Mesenchymal stem cell (in vitro differentiated cells and primary cell): Measurements from ENCODE around the gene TNF.
A peak's percentile ranks its signal among the peaks of the same experiment; 100 is the strongest.

ENCODE experiments used
- DNase-seq: peaks from one replicate; pipeline ENCODE4 v3.0.0-alpha.2; 2013
- H2AFZ ChIP-seq: one replicate; pipeline ENCODE4 v1.6.1; 2013; ENCODE audit warnings: low read depth, mild to moderate bottlenecking, control low read depth, inconsistent platforms, low read length, moderate library complexity
- H2AK5ac ChIP-seq: 2 replicates; pipeline ENCODE4 v1.6.1; 2013; ENCODE audit warnings: low read length, moderate library complexity, mild to moderate bottlenecking, inconsistent platforms; ENCODE audit not compliant: severe bottlenecking
- H2BK120ac ChIP-seq: one replicate; pipeline ENCODE4 v1.6.1; 2013; ENCODE audit warnings: low read depth, mild to moderate bottlenecking, inconsistent platforms, low read length, moderate library complexity
- H2BK12ac ChIP-seq, 2 experiments: one replicate each; pipeline ENCODE4 v1.6.1; 2013; ENCODE audit warnings: inconsistent platforms in 2 of 2, low read length in 2 of 2, mild to moderate bottlenecking in 2 of 2, moderate library complexity in 2 of 2, control low read depth in 1 of 2
- H2BK15ac ChIP-seq: one replicate; pipeline ENCODE4 v1.6.1; 2013; ENCODE audit warnings: mild to moderate bottlenecking, low read depth, inconsistent platforms; ENCODE audit not compliant: poor library complexity, severe bottlenecking
- H2BK5ac ChIP-seq: 2 replicates; pipeline ENCODE4 v1.6.1; 2013; ENCODE audit warnings: low read depth, mild to moderate bottlenecking, low read length, control low read depth, inconsistent platforms; ENCODE audit not compliant: poor library complexity, severe bottlenecking
- H3K14ac ChIP-seq, 2 experiments: one replicate each; pipeline ENCODE4 v1.6.1; 2013; ENCODE audit warnings: inconsistent platforms in 2 of 2, low read length in 2 of 2, control low read depth in 1 of 2, mild to moderate bottlenecking in 1 of 2, moderate library complexity in 1 of 2
- H3K18ac ChIP-seq, 2 experiments: one replicate each; pipeline ENCODE4 v1.6.1; 2013; ENCODE audit warnings: inconsistent platforms in 2 of 2, low read length in 2 of 2, control low read depth in 1 of 2, low read depth in 1 of 2, mild to moderate bottlenecking in 1 of 2
- H3K23ac ChIP-seq, 2 experiments: one replicate each; pipeline ENCODE4 v1.6.1; 2013; ENCODE audit warnings: inconsistent platforms in 2 of 2, low read length in 2 of 2, mild to moderate bottlenecking in 2 of 2, moderate library complexity in 2 of 2, control low read depth in 1 of 2
- H3K27ac ChIP-seq: 2 replicates; pipeline ENCODE4 v1.5.1; 2013; ENCODE audit warnings: mild to moderate bottlenecking, moderate library complexity, low read length, control low read depth, inconsistent platforms; ENCODE audit not compliant: poor library complexity, severe bottlenecking
- H3K27me3 ChIP-seq, 2 experiments: 2 replicates each; pipeline versions ENCODE4 v1.6.1 to v1.7.0; 2013; ENCODE audit warnings: low read length in 2 of 2, mild to moderate bottlenecking in 2 of 2, moderate library complexity in 2 of 2, control low read depth in 1 of 2, inconsistent platforms in 1 of 2; ENCODE audit not compliant: control insufficient read depth in 1 of 2, insufficient read depth in 1 of 2
- H3K36me3 ChIP-seq, 2 experiments: 2 replicates each; pipeline versions ENCODE4 v1.6.1 to v1.7.0; 2013; ENCODE audit warnings: low read length in 2 of 2, control low read depth in 1 of 2, inconsistent platforms in 1 of 2, low read depth in 1 of 2, mild to moderate bottlenecking in 1 of 2; ENCODE audit not compliant: insufficient read depth in 2 of 2, control insufficient read depth in 1 of 2
- H3K4ac ChIP-seq, 2 experiments: one replicate each; pipeline ENCODE4 v1.6.1; 2013; ENCODE audit warnings: inconsistent platforms in 2 of 2, low read length in 2 of 2, mild to moderate bottlenecking in 2 of 2, moderate library complexity in 2 of 2, control low read depth in 1 of 2, low read depth in 1 of 2
- H3K4me1 ChIP-seq: 2 replicates; pipeline ENCODE4 v1.6.1; 2013; ENCODE audit warnings: low read depth, low read length, control low read depth; ENCODE audit not compliant: control insufficient read depth, insufficient read depth
- H3K4me2 ChIP-seq: 2 replicates; pipeline ENCODE4 v1.6.1; 2013; ENCODE audit warnings: low read length, mild to moderate bottlenecking, inconsistent platforms; ENCODE audit not compliant: poor library complexity, severe bottlenecking
- H3K4me3 ChIP-seq, 2 experiments: 2 replicates each; pipeline versions ENCODE4 v1.5.1 to v1.7.0; 2013; ENCODE audit warnings: low read length in 2 of 2, mild to moderate bottlenecking in 2 of 2, control low read depth in 1 of 2, low read depth in 1 of 2; ENCODE audit not compliant: insufficient read depth in 1 of 2
- H3K79me1 ChIP-seq: replicated peaks from 2 replicates; pipeline ENCODE4 v1.6.1; 2013; ENCODE audit warnings: mild to moderate bottlenecking, control low read depth, low read length, inconsistent platforms; ENCODE audit not compliant: poor library complexity, severe bottlenecking
- H3K9ac ChIP-seq: 2 replicates; pipeline ENCODE4 v1.7.0; 2013; ENCODE audit warnings: mild to moderate bottlenecking, low read length, moderate library complexity
- H3K9me3 ChIP-seq: 2 replicates; pipeline ENCODE4 v1.7.0; 2013; ENCODE audit warnings: mild to moderate bottlenecking, low read length; ENCODE audit not compliant: control insufficient read depth
- H4K8ac ChIP-seq: one replicate; pipeline ENCODE4 v1.6.1; 2013; ENCODE audit warnings: inconsistent platforms, mild to moderate bottlenecking, low read length, moderate library complexity
- H4K91ac ChIP-seq: one replicate; pipeline ENCODE4 v1.6.1; 2013; ENCODE audit warnings: mild to moderate bottlenecking, low read length, inconsistent platforms
- WGBS: methylation state at CpG from one replicate; pipeline ENCODE4 v1.1.7; 2013; ENCODE audit warnings: mixed read lengths; 5-methylcytosine and 5-hydroxymethylcytosine counted together

The TNF gene

DNA sequence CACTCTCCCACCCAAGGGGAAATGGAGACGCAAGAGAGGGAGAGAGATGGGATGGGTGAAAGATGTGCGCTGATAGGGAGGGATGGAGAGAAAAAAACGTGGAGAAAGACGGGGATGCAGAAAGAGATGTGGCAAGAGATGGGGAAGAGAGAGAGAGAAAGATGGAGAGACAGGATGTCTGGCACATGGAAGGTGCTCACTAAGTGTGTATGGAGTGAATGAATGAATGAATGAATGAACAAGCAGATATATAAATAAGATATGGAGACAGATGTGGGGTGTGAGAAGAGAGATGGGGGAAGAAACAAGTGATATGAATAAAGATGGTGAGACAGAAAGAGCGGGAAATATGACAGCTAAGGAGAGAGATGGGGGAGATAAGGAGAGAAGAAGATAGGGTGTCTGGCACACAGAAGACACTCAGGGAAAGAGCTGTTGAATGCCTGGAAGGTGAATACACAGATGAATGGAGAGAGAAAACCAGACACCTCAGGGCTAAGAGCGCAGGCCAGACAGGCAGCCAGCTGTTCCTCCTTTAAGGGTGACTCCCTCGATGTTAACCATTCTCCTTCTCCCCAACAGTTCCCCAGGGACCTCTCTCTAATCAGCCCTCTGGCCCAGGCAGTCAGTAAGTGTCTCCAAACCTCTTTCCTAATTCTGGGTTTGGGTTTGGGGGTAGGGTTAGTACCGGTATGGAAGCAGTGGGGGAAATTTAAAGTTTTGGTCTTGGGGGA is 754 bp downstream of the TNF start:
- Histone ChIP-seq H3K4me1 (peaks cover 9% of the 10 kb centered on the region), H3K27ac (no peak overlapping the region), H3K14ac (no peak overlapping the region), H2AK5ac (no peak overlapping the region), H2BK12ac (no peak overlapping the region), H4K91ac (no peak overlapping the region), H4K8ac (no peak overlapping the region), H2BK120ac (no peak overlapping the region), H3K9ac (peak overlapping the region; percentile 61), H3K4me2 (no peak overlapping the region), H2BK5ac (no peak overlapping the region), H3K23ac (no peak overlapping the region), H3K79me1 (peaks cover 2% of the 10 kb centered on the region), H3K18ac (no peak overlapping the region), H3K27me3 (peaks cover 0 to 10% of the 10 kb centered on the region in 2 experiments), H3K4ac (no peak overlapping the region), H3K36me3 (no peaks in the 10 kb centered on the region), H2AFZ (no peak overlapping the region), H3K4me3 (peak overlapping the region in 1 of 2 experiments; percentile 71), H3K9me3 (no peaks in the 10 kb centered on the region), H2BK15ac (no peak overlapping the region)
- no peak for DNase-seq
- 88% methylated on average over 7 of the region's 8 CpGs for WGBS

DNA sequence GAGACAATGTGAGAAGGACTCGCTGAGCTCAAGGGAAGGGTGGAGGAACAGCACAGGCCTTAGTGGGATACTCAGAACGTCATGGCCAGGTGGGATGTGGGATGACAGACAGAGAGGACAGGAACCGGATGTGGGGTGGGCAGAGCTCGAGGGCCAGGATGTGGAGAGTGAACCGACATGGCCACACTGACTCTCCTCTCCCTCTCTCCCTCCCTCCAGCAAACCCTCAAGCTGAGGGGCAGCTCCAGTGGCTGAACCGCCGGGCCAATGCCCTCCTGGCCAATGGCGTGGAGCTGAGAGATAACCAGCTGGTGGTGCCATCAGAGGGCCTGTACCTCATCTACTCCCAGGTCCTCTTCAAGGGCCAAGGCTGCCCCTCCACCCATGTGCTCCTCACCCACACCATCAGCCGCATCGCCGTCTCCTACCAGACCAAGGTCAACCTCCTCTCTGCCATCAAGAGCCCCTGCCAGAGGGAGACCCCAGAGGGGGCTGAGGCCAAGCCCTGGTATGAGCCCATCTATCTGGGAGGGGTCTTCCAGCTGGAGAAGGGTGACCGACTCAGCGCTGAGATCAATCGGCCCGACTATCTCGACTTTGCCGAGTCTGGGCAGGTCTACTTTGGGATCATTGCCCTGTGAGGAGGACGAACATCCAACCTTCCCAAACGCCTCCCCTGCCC is 1.7 kb downstream of the TNF start:
- no peak overlapping the region for H3K23ac ChIP-seq
- DNase-seq: no peak
- H3K18ac ChIP-seq: no peak overlapping the region
- no peak overlapping the region for H4K91ac ChIP-seq
- H3K4me3 ChIP-seq: no peak overlapping the region
- H2BK15ac ChIP-seq: peak overlapping the region; percentile 19
- H3K4me2 ChIP-seq: no peak overlapping the region
- H2AFZ ChIP-seq: no peak overlapping the region
- H3K4ac ChIP-seq: no peak overlapping the region
- no peak overlapping the region for H3K27ac ChIP-seq
- 92% methylated on average over 19 of the region's 19 CpGs for WGBS
- H2BK120ac ChIP-seq: no peak overlapping the region
- peaks cover 0 to 10% of the 10 kb centered on the region in 2 experiments for H3K27me3 ChIP-seq
- peaks cover 15% of the 10 kb centered on the region for H3K4me1 ChIP-seq
- H3K36me3 ChIP-seq: no peaks in the 10 kb centered on the region
- H3K9me3 ChIP-seq: no peaks in the 10 kb centered on the region
- no peak overlapping the region for H2BK5ac ChIP-seq
- no peak overlapping the region for H4K8ac ChIP-seq
- no peak overlapping the region for H2AK5ac ChIP-seq
- H3K79me1 ChIP-seq: peaks cover 10% of the 10 kb centered on the region
- peak overlapping the region in 1 of 2 experiments; percentile 64 for H2BK12ac ChIP-seq
- H3K14ac ChIP-seq: no peak overlapping the region
- no peak overlapping the region for H3K9ac ChIP-seq

GRCh38 chr6:31577579-31577966 is 2.2 kb downstream of the TNF start:
- H3K4me3 ChIP-seq: no peak overlapping the region
- no peaks in the 10 kb centered on the region for H3K36me3 ChIP-seq
- H3K27ac ChIP-seq: no peak overlapping the region
- no peak overlapping the region for H3K23ac ChIP-seq
- peaks cover 20% of the 10 kb centered on the region for H3K4me1 ChIP-seq
- H4K91ac ChIP-seq: no peak overlapping the region
- H2BK120ac ChIP-seq: no peak overlapping the region
- no peak overlapping the region for H2AFZ ChIP-seq
- H3K14ac ChIP-seq: no peak overlapping the region
- H2BK5ac ChIP-seq: no peak overlapping the region
- H3K18ac ChIP-seq: no peak overlapping the region
- H3K4ac ChIP-seq: no peak overlapping the region
- DNase-seq: no peak
- H3K79me1 ChIP-seq: peaks cover 10% of the 10 kb centered on the region
- H2AK5ac ChIP-seq: no peak overlapping the region
- no peaks in the 10 kb centered on the region for H3K9me3 ChIP-seq
- no peak overlapping the region for H3K9ac ChIP-seq
- 94% methylated on average over 2 of the region's 3 CpGs for WGBS
- H4K8ac ChIP-seq: no peak overlapping the region
- no peak overlapping the region for H2BK12ac ChIP-seq
- H3K4me2 ChIP-seq: no peak overlapping the region
- H2BK15ac ChIP-seq: no peak overlapping the region
- peaks cover 0 to 10% of the 10 kb centered on the region in 2 experiments for H3K27me3 ChIP-seq
